Activated naive CD4-positive, alpha-beta T cell treated with anti-CD3 and anti-CD28 coated beads, Interleukin-2, amount 50 U/mL, for 24 hours (primary cell): ENCODE results near the gene OVOL1.

Experiments
- H3K27ac Mint-ChIP-seq: one replicate; pipeline ENCODE4 v1.8.0; 2021; ENCODE audit warnings: mild to moderate bottlenecking, mixed read lengths
- H3K27me3 Mint-ChIP-seq: one replicate; pipeline ENCODE4 v1.8.0; 2021; ENCODE audit warnings: mixed read lengths
- H3K36me3 Mint-ChIP-seq: one replicate; pipeline ENCODE4 v1.8.0; 2021; ENCODE audit warnings: mixed read lengths
- H3K4me1 Mint-ChIP-seq: one replicate; pipeline ENCODE4 v1.8.0; 2021; ENCODE audit warnings: mixed read lengths
- H3K4me3 Mint-ChIP-seq: one replicate; pipeline ENCODE4 v1.8.0; 2021; ENCODE audit warnings: mild to moderate bottlenecking, mixed read lengths
- H3K9me3 Mint-ChIP-seq: one replicate; pipeline ENCODE4 v1.8.0; 2021; ENCODE audit warnings: mixed read lengths

The OVOL1 gene

DNA sequence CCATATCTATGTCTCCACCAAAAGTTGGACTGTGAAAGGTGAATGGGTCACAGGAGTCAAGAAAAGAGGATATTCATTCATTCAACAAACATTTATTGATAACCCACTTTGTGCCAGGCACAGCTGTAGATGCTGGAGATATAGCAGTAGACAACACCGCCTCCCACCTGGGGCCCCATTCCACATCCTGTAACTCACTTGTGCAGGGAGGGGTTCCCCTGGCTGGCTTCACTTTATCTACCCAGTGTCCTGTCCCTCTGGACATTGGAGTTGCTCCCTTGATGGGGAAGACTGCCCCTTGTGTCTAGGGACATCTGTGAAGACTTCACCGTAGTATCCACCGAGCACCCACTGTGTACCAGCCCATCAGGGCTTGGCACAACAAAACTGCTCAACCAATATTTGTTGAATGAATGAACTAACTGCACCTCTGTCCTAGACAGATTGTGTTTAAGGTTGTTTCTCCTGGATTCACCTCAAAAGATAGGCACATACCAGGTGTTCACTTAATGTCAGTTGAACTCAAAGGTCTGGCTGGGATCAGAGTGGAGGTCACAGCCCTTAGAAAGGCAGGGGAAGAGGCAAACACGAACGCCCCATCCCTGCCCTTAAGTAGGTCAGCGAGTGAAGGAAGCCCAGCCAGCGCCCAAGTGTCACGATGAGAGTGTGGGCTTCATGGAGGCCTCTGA, 1.4 kb upstream of the OVOL1 start:
- H3K4me3 Mint-ChIP-seq = peak overlapping the region; percentile 83
- peaks cover 27% of the 10 kb centered on the region for H3K27me3 Mint-ChIP-seq
- no peaks in the 10 kb centered on the region for H3K36me3 Mint-ChIP-seq
- H3K27ac Mint-ChIP-seq = no peak overlapping the region
- H3K9me3 Mint-ChIP-seq = no peaks in the 10 kb centered on the region
- peaks cover 14% of the 10 kb centered on the region for H3K4me1 Mint-ChIP-seq

GRCh38 chr11:65786008-65786785, 666 bp upstream of the OVOL1 start:
- H3K9me3 Mint-ChIP-seq = no peaks in the 10 kb centered on the region
- peaks cover 14% of the 10 kb centered on the region for H3K4me1 Mint-ChIP-seq
- peak overlapping the region; percentile 83 for H3K4me3 Mint-ChIP-seq

GRCh38 chr11:65787649-65788622, 1.1 kb downstream of the OVOL1 start:
- Mint-ChIP-seq H3K9me3 (no peaks in the 10 kb centered on the region), H3K27me3 (peaks cover 33% of the 10 kb centered on the region), H3K4me3 (peak overlapping the region; percentile 68), H3K27ac (no peak overlapping the region), H3K36me3 (no peaks in the 10 kb centered on the region), H3K4me1 (peaks cover 14% of the 10 kb centered on the region)

More at GRCh38 chr11:65786008-65786785, 666 bp upstream of the OVOL1 start:
- H3K27me3 Mint-ChIP-seq = peaks cover 31% of the 10 kb centered on the region
- H3K27ac Mint-ChIP-seq = no peak overlapping the region
- no peaks in the 10 kb centered on the region for H3K36me3 Mint-ChIP-seq

- Mint-ChIP-seq H3K27me3 (peaks cover 31% of the 10 kb centered on the region), H3K27ac (no peak overlapping the region), H3K4me3 (peak overlapping the region; percentile 23), H3K9me3 (no peaks in the 10 kb centered on the region), H3K4me1 (peaks cover 14% of the 10 kb centered on the region), H3K36me3 (no peaks in the 10 kb centered on the region)
Measured at GRCh38 chr11:65788821-65789220, 2.0 kb downstream of the OVOL1 start.

- Mint-ChIP-seq H3K27me3 (peaks cover 31% of the 10 kb centered on the region), H3K4me1 (peaks cover 14% of the 10 kb centered on the region), H3K4me3 (no peak overlapping the region), H3K9me3 (no peaks in the 10 kb centered on the region), H3K27ac (no peak overlapping the region), H3K36me3 (no peaks in the 10 kb centered on the region)
Measured at GRCh38 chr11:65789230-65790103, 2.6 kb downstream of the OVOL1 start.

GRCh38 chr11:65790104-65790901, 3.4 kb downstream of the OVOL1 start:
- H3K27ac Mint-ChIP-seq = no peak overlapping the region
- H3K9me3 Mint-ChIP-seq = no peaks in the 10 kb centered on the region
- H3K36me3 Mint-ChIP-seq = no peaks in the 10 kb centered on the region
- no peak overlapping the region for H3K4me3 Mint-ChIP-seq
- H3K27me3 Mint-ChIP-seq = peaks cover 28% of the 10 kb centered on the region
- peaks cover 10% of the 10 kb centered on the region for H3K4me1 Mint-ChIP-seq

DNA sequence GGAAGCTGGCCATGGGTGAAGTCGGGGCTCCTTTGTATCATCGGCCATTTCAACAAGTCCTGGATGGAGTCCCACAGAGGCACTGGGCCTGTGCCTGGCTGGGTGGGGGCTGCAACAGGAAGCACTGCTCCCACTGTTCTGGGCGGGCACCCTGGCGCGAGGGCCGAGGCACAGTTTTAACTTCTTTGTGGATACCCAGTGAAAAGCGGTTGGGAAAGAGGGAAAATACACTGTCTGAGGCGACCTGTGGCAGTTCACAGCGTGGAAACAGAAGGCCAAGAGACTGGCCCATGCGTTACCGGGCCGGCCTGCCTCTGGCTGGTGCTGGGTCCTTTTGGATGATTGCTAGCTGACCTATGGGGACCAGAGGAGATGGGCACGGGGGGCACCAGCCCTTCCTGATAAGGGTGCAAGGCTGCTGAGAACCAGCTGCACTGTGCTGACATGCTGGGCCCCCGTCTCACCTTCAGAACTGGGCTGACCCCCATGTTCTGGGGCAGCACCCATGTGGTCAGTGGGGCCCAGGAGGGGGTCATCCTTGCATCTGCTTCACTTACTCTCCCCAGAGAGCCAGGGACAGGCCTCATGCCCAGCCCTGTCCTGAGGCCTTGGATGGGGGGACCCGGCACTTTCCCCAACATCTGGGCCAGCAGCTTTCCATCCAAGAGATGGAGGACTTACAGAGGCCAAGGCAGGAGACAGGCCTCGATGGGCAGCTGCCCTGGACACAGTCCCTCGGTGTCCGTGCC, 4.2 kb downstream of the OVOL1 start:
- Mint-ChIP-seq H3K27ac (peak overlapping the region; percentile 43), H3K36me3 (no peaks in the 10 kb centered on the region), H3K27me3 (peaks cover 23% of the 10 kb centered on the region), H3K9me3 (no peaks in the 10 kb centered on the region), H3K4me3 (no peak overlapping the region), H3K4me1 (peaks cover 4% of the 10 kb centered on the region)

DNA sequence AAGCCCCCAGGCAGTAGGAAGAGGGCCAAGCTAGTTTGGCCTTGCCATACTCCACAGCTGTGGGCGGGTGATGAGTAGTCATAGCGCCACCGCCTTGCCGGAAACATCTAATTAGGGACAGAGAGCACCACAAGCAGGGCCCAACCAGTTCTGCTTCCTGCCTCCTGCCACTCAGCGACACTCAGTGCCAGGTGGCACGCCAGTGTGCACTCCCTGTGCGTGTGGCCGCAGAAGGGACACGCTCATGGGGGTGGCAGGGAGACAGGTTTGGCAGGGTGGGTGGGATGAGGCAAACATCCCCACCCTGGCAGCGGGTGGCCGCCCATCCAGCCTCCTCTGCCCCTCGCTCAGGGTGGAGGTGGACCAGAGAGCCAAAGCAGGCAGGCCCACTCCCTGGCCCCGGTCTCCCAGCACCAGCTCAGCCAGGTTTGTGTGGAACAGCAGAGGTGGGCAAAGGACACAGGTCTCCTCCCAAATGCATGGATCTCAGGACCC, 4.9 kb downstream of the OVOL1 start:
- H3K27ac Mint-ChIP-seq = no peak overlapping the region
- peaks cover 25% of the 10 kb centered on the region for H3K27me3 Mint-ChIP-seq
- no peaks in the 10 kb centered on the region for H3K9me3 Mint-ChIP-seq
- H3K4me3 Mint-ChIP-seq = no peak overlapping the region
- no peaks in the 10 kb centered on the region for H3K36me3 Mint-ChIP-seq
- H3K4me1 Mint-ChIP-seq = peaks cover 4% of the 10 kb centered on the region

DNA sequence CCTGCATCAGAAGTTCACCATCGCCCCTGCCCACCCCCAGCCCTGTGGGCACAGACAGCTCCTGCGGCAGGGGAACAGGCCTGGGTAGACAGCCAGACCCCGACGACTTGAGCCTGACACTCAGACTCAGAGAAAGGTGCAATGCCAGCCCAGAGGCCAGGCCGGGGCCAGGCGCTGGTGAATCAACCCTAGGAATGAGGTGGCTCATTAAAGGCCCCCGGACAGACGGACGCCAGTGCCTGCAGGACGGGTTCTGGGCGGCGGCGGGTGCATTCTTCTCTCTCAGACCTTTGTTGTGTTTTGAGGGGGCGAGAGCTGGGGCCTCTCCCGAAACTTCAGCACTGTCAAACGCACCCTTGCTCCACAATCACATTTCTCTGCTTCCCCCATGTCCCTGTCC, 5.6 kb downstream of the OVOL1 start:
- Mint-ChIP-seq H3K4me3 (no peak overlapping the region), H3K27me3 (peaks cover 24% of the 10 kb centered on the region), H3K4me1 (peaks cover 4% of the 10 kb centered on the region), H3K36me3 (no peaks in the 10 kb centered on the region), H3K9me3 (no peaks in the 10 kb centered on the region), H3K27ac (no peak overlapping the region)

DNA sequence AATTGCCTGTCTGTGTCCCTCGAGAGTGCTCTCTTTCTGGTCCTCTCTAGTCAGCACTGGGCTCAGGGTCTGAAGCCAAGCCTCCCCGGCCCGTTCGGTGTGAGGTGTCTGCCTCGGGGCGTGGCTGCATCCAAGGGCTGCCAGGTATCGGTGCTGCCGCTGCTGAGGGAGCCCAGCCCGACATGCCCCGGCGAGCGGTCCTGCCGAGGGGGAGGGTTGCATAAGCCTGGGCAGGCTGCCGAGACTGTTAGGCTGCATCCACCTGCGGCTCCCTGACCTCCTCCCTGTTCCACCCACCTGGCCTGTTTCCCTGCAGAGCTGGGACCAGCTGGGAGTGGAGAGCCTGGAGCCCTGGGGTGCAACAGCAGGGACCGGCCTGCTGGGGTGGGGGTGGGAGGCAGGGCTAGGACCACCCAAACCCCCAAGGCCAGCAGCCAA, 6.3 kb downstream of the OVOL1 start:
- H3K27me3 Mint-ChIP-seq = peaks cover 22% of the 10 kb centered on the region
- no peak overlapping the region for H3K27ac Mint-ChIP-seq

DNA sequence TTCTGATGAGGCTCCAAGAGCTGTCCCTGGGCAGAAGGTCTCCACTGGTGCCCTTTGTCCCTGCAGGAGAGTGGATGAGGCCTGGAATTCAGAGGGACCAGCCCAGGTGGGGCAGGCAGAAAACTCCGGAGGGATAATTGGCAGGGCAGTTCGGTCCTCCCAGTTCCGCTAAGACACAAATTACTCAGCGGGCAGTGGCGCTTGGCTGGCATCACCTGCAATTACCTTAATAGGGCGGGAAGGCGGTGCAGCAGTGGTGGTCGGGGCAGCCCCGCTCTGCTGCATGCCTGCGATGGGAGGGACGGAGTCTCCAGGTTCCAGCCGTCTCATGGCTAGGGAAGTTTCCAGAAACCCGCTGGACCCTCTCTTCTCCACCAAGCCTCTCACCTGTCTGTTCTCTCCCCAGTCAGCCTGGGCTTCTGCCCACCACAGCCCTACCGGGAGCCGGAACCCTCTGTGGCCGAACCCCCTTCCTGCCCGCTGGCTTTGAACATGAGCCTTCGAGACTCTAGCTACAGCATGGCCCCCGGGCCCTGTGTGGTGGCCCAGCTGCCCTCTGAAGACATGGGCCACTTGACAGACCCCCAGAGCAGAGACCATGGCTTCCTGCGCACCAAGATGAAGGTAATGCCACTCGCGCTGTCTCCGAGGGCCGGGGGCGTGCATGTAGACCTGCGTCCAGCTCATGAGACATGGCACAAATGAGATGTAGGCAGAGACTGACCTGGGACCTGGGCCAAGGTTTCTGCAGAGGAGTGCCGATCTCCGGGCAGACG, 7.0 kb downstream of the OVOL1 start:
- Mint-ChIP-seq H3K4me3 (no peak overlapping the region), H3K36me3 (no peaks in the 10 kb centered on the region)

More for the DNA sequence above, 6.3 kb downstream of the OVOL1 start:
- Mint-ChIP-seq H3K9me3 (no peaks in the 10 kb centered on the region), H3K4me1 (peaks cover under 1% of the 10 kb centered on the region), H3K36me3 (no peaks in the 10 kb centered on the region), H3K4me3 (no peak overlapping the region)

DNA sequence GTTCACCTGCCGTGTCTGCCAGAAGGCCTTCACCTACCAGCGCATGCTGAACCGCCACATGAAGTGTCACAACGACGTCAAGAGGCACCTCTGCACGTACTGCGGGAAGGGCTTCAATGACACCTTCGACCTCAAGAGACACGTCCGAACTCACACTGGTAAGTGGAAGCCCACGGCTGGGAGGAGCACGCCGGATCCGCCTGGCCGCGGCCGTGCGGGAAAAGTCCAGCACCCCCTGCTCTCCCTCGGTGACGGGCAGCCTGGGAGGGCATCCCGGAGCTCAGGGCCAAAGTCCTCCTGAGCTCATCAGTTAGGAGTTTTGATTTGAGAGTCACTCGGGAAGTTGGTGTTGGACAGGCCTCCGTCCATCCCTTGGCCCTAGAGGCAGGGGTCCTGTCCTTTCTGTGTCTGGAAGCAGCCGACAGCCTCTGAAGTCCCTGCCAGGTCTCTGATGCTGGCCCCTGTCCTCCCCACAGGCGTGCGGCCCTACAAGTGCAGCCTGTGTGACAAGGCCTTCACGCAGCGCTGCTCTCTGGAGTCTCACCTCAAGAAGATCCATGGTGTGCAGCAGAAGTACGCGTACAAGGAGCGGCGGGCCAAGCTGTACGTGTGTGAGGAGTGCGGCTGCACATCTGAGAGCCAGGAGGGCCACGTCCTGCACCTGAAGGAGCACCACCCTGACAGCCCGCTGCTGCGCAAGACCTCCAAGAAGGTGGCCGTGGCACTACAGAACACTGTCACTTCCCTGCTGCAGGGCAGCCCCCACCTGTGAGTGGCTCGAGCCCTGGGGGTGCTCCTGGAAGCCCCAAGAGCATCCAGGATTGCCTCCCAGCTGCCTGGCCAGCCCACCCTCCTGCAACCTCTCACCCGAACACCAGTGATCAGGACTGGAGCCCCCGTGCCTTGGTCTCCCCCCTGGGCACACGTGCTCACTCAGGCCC, 8.0 kb downstream of the OVOL1 start:
- Mint-ChIP-seq H3K36me3 (no peaks in the 10 kb centered on the region), H3K4me1 (no peaks in the 10 kb centered on the region), H3K27ac (no peak overlapping the region), H3K4me3 (no peak overlapping the region), H3K27me3 (peaks cover 14% of the 10 kb centered on the region), H3K9me3 (no peaks in the 10 kb centered on the region)

More for the DNA sequence above, 7.0 kb downstream of the OVOL1 start:
- Mint-ChIP-seq H3K4me1 (no peaks in the 10 kb centered on the region), H3K27me3 (peaks cover 17% of the 10 kb centered on the region), H3K27ac (peak overlapping the region; percentile 12), H3K9me3 (no peaks in the 10 kb centered on the region)
